ENCODE measurements around the gene POLR3H.

Gene POLR3H

DNA sequence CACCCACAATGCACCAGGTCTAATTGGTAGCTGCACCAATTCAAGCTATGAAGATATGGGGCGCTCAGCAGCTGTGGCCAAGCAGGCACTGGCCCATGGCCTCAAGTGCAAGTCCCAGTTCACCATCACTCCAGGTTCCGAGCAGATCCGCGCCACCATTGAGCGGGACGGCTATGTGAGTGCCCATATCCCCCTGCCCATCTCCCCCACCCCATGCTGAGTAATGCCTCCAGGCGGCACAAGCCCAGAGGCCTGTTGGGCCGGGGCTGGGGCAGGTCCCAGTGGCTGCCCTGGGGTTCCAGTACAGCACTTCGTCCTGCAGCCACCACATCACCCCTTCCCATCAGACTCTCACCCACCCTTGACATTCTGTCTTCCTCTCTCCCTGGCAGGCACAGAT is 21.5 kb downstream of the POLR3H start:
- H3F3A ChIP-seq (ENCODE audit: insufficient read depth, low read length) = peaks cover 7% of the 10 kb centered on the region
- peaks cover 7% of the 10 kb centered on the region for H3K36me3 ChIP-seq (replicated peaks; ENCODE audit: insufficient read depth, low read length)
- no peaks in the 10 kb centered on the region for H3K9me3 ChIP-seq (replicated peaks; ENCODE audit: insufficient read depth, low read length)
- no peaks in the 10 kb centered on the region for H3K4me1 ChIP-seq (ENCODE audit: low read length)
- no peak overlapping the region for H3K4me2 ChIP-seq (ENCODE audit: low read depth, low read length)
- no peak for DNase-seq
- no peak for TF ChIP-seq EZH2phosphoT487 (IDR thresholded peaks at IDR 0.05; ENCODE audit: low read length)
- TF ChIP-seq EZH2 (optimal IDR thresholded peaks at IDR 0.05; ENCODE audit: low read depth, low read length) = no peak
- TF ChIP-seq, protein P1, sequence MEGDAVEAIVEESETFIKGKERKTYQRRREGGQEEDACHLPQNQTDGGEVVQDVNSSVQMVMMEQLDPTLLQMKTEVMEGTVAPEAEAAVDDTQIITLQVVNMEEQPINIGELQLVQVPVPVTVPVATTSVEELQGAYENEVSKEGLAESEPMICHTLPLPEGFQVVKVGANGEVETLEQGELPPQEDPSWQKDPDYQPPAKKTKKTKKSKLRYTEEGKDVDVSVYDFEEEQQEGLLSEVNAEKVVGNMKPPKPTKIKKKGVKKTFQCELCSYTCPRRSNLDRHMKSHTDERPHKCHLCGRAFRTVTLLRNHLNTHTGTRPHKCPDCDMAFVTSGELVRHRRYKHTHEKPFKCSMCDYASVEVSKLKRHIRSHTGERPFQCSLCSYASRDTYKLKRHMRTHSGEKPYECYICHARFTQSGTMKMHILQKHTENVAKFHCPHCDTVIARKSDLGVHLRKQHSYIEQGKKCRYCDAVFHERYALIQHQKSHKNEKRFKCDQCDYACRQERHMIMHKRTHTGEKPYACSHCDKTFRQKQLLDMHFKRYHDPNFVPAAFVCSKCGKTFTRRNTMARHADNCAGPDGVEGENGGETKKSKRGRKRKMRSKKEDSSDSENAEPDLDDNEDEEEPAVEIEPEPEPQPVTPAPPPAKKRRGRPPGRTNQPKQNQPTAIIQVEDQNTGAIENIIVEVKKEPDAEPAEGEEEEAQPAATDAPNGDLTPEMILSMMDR (IDR thresholded peaks at IDR 0.05; ENCODE audit: low read length) = no peak
- no peaks in the 10 kb centered on the region for H3K79me2 ChIP-seq (ENCODE audit: low read length)
- H3K9me2 ChIP-seq (replicated peaks; ENCODE audit: insufficient read depth, low read length) = no peaks in the 10 kb centered on the region
- H3K4me3 ChIP-seq (ENCODE audit: low read length) = no peak overlapping the region
- no peak overlapping the region for H2AFZ ChIP-seq (ENCODE audit: low read length)
- no peaks in the 10 kb centered on the region for H3K27me3 ChIP-seq (replicated peaks; ENCODE audit: insufficient read depth, low read length)
- H3K27ac ChIP-seq (ENCODE audit: low read length) = no peak overlapping the region
- H4K20me1 ChIP-seq (ENCODE audit: insufficient read depth, low read length) = no peaks in the 10 kb centered on the region
- H3K9ac ChIP-seq (ENCODE audit: low read length) = no peak overlapping the region

DNA sequence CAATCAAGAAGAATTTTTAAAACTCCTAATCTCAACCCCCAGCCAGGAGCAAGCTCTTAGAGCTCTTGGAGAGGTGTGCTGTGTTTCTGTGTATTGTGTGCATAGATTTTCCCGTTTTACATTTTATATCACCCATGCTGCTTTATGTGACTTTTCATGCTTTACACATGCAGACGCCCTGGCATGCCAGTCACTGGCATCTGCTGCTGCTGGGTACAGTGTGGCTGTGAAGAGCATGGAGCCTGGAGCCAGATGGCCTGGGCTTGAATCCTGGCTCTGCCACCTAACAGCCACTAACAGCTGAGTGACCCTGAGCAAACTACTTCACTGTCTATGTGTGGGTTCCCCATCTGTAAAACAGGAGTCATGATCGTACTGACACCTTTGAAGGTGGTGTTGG is 23.1 kb downstream of the POLR3H start:
- H3F3A ChIP-seq (ENCODE audit: insufficient read depth, low read length) = peaks cover 7% of the 10 kb centered on the region
- no peak overlapping the region for H3K4me2 ChIP-seq (ENCODE audit: low read depth, low read length)
- H3K27ac ChIP-seq (ENCODE audit: low read length) = no peak overlapping the region
- no peak overlapping the region for H3K9ac ChIP-seq (ENCODE audit: low read length)
- H3K27me3 ChIP-seq (replicated peaks; ENCODE audit: insufficient read depth, low read length) = no peaks in the 10 kb centered on the region
- no peak overlapping the region for H3K4me3 ChIP-seq (ENCODE audit: low read length)
- no peaks in the 10 kb centered on the region for H4K20me1 ChIP-seq (ENCODE audit: insufficient read depth, low read length)
- H3K36me3 ChIP-seq (replicated peaks; ENCODE audit: insufficient read depth, low read length) = peaks cover 4% of the 10 kb centered on the region; the same call in 1 of the 2 replicates
- DNase-seq = no peak
- no peak overlapping the region for H2AFZ ChIP-seq (ENCODE audit: low read length)
- H3K9me2 ChIP-seq (replicated peaks; ENCODE audit: insufficient read depth, low read length) = no peaks in the 10 kb centered on the region
- TF ChIP-seq EZH2 (optimal IDR thresholded peaks at IDR 0.05; ENCODE audit: low read depth, low read length) (no peak), EZH2phosphoT487 (IDR thresholded peaks at IDR 0.05; ENCODE audit: low read length) (no peak)
- TF ChIP-seq, protein P1 (IDR thresholded peaks at IDR 0.05; ENCODE audit: low read length) = no peak
- no peaks in the 10 kb centered on the region for H3K4me1 ChIP-seq (ENCODE audit: low read length)
- no peaks in the 10 kb centered on the region for H3K9me3 ChIP-seq (replicated peaks; ENCODE audit: insufficient read depth, low read length)
- H3K79me2 ChIP-seq (ENCODE audit: low read length) = no peaks in the 10 kb centered on the region

DNA sequence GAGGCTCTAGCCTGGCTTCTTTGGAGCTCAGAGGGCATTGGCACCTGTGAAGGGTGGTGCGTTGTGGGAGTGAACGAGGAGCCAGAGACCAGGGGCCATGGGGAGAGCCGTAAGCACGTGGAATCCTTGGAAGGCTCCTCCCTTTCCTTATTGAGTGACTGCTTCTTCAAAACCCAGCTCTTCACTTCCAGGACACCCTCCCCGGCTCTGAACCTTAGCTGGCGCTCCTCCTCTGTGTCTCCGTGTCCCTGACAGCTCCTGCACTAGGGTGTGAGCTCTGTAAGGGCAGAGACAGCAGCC is 26.3 kb downstream of the POLR3H start:
- Histone ChIP-seq H3K79me2 (ENCODE audit: low read length) (peaks cover 3% of the 10 kb centered on the region; the same call in 1 of the 2 replicates), H3K4me1 (ENCODE audit: low read length) (no peaks in the 10 kb centered on the region), H3K27ac (ENCODE audit: low read length) (no peak overlapping the region), H3K4me3 (ENCODE audit: low read length) (no peak overlapping the region), H3K4me2 (ENCODE audit: low read depth, low read length) (no peak overlapping the region), H3F3A (ENCODE audit: insufficient read depth, low read length) (peaks cover 5% of the 10 kb centered on the region; the same call in 1 of the 2 replicates), H3K27me3 (replicated peaks; ENCODE audit: insufficient read depth, low read length) (no peaks in the 10 kb centered on the region), H3K9me3 (replicated peaks; ENCODE audit: insufficient read depth, low read length) (no peaks in the 10 kb centered on the region), H4K20me1 (ENCODE audit: insufficient read depth, low read length) (no peaks in the 10 kb centered on the region), H3K9ac (ENCODE audit: low read length) (no peak overlapping the region), H3K36me3 (replicated peaks; ENCODE audit: insufficient read depth, low read length) (no peaks in the 10 kb centered on the region), H3K9me2 (replicated peaks; ENCODE audit: insufficient read depth, low read length) (no peaks in the 10 kb centered on the region), H2AFZ (ENCODE audit: low read length) (no peak overlapping the region)
- TF ChIP-seq, protein P1 (IDR thresholded peaks at IDR 0.05; ENCODE audit: low read length) = no peak
- TF ChIP-seq EZH2 (optimal IDR thresholded peaks at IDR 0.05; ENCODE audit: low read depth, low read length) (no peak), EZH2phosphoT487 (IDR thresholded peaks at IDR 0.05; ENCODE audit: low read length) (no peak)
- no peak for DNase-seq
